ENCODE data around the gene SPEM2.

GRCh38 chr17:7411427-7411750 lies 14.0 kb upstream of the SPEM2 start:
- TF ChIP-seq, protein P1, sequence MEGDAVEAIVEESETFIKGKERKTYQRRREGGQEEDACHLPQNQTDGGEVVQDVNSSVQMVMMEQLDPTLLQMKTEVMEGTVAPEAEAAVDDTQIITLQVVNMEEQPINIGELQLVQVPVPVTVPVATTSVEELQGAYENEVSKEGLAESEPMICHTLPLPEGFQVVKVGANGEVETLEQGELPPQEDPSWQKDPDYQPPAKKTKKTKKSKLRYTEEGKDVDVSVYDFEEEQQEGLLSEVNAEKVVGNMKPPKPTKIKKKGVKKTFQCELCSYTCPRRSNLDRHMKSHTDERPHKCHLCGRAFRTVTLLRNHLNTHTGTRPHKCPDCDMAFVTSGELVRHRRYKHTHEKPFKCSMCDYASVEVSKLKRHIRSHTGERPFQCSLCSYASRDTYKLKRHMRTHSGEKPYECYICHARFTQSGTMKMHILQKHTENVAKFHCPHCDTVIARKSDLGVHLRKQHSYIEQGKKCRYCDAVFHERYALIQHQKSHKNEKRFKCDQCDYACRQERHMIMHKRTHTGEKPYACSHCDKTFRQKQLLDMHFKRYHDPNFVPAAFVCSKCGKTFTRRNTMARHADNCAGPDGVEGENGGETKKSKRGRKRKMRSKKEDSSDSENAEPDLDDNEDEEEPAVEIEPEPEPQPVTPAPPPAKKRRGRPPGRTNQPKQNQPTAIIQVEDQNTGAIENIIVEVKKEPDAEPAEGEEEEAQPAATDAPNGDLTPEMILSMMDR (conservative IDR thresholded peaks at IDR 0.05) = no peak
- TF ChIP-seq ZFX (IDR thresholded peaks at IDR 0.05) = no peak

Measured in C4-2B (cell line).